ENCODE measurements around the gene GRPEL1.

- TF ChIP-seq, protein P1, sequence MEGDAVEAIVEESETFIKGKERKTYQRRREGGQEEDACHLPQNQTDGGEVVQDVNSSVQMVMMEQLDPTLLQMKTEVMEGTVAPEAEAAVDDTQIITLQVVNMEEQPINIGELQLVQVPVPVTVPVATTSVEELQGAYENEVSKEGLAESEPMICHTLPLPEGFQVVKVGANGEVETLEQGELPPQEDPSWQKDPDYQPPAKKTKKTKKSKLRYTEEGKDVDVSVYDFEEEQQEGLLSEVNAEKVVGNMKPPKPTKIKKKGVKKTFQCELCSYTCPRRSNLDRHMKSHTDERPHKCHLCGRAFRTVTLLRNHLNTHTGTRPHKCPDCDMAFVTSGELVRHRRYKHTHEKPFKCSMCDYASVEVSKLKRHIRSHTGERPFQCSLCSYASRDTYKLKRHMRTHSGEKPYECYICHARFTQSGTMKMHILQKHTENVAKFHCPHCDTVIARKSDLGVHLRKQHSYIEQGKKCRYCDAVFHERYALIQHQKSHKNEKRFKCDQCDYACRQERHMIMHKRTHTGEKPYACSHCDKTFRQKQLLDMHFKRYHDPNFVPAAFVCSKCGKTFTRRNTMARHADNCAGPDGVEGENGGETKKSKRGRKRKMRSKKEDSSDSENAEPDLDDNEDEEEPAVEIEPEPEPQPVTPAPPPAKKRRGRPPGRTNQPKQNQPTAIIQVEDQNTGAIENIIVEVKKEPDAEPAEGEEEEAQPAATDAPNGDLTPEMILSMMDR (IDR thresholded peaks at IDR 0.05; ENCODE audit: insufficient read depth, low read depth, low read length): no peak
- TF ChIP-seq EZH2 (IDR thresholded peaks at IDR 0.05; ENCODE audit: insufficient read depth, low read length): no peak
Measured at GRCh38 chr4:7107166-7107905, 39.5 kb upstream of the GRPEL1 start.
